Right lobe of liver (tissue), 6 donors: ENCODE measurements around the gene PRCC. TPM values are rescaled to one million over a fixed set of nuclear protein-coding genes. Genes with fewer than 3 reads are reported as not detected.

Experiments used
- ATAC-seq, 4 donors: fragments of 200-7000 bp; cut with Tn5 transposase; one replicate each; pipeline ENCODE4 v1.9.1; 2020; ENCODE audit warnings: mild to moderate bottlenecking in 4 of 4, moderate library complexity in 4 of 4
- DNase-seq, 3 donors: peaks; one replicate each; pipeline ENCODE4 v3.0.0-alpha.2; 2020
- H3K27ac ChIP-seq, 3 donors: fragments of 200-600 bp; one replicate each; pipeline ENCODE4 v1.8.0; 2022
- H3K27me3 ChIP-seq, 2 donors: fragments of 200-600 bp; one replicate each; pipeline ENCODE4 v1.8.0; 2022
- H3K36me3 ChIP-seq, 4 donors: fragments of 200-600 bp; sonication (generic) in 1 of 4; one replicate each; pipeline versions ENCODE4 v1.5.1 to v1.8.0; 2017 to 2022; ENCODE audit warnings: control low read depth in 1 of 4
- H3K4me1 ChIP-seq, 4 donors: fragments of 200-600 bp; sonication (generic) in 1 of 4; one replicate each; pipeline versions ENCODE4 v1.5.1 to v1.8.0; 2017 to 2022; ENCODE audit warnings: control low read depth in 1 of 4
- H3K4me3 ChIP-seq, 3 donors: fragments of 200-600 bp; one replicate each; pipeline ENCODE4 v1.8.0; 2022
- H3K9me3 ChIP-seq, 4 donors: fragments of 200-600 bp; sonication (generic) in 1 of 4; one replicate each; pipeline versions ENCODE4 v1.5.1 to v1.8.0; 2017 to 2022; ENCODE audit warnings: control low read depth in 1 of 4
- CTCF ChIP-seq, 4 donors: fragments of 200-600 bp in 3 of 4; fragments of 450-650 bp in 1 of 4; IDR thresholded peaks; one replicate each; pipeline versions ENCODE4 v1.5.1 to v1.8.0; 2016 to 2022; ENCODE audit warnings: antibody characterized with exemption in 4 of 4, mild to moderate bottlenecking in 2 of 4
- POLR2A ChIP-seq: fragments of 450-650 bp; IDR thresholded peaks from one replicate; pipeline ENCODE4 v1.6.1; 2017; ENCODE audit warnings: antibody characterized with exemption, mild to moderate bottlenecking
- WGBS: methylation state at CpG from one replicate; pipeline ENCODE4 v1.1.6; 2018; ENCODE audit warnings: low coverage, low lambda C conversion rate; ENCODE audit not compliant: insufficient coverage; ENCODE audit errors: missing lambda C conversion rate; 5-methylcytosine and 5-hydroxymethylcytosine counted together
- intact Hi-C, 2 donors: fragments of 100-400 bp; cut with DNase I; formaldehyde crosslinking; loops; one replicate each; pipeline versions ENCODE4 v1.11.2 to v1.14.1; 2022
- total RNA-seq, 6 experiments: library from RNA; depleted of rRNA in 2 of 6; stranded (reverse); fragments of >200 nt in 2 of 6; fragmentation: NEBNext Ultra II Directional in 3 of 6; extraction: Animal tissue kit (Norgen Biotek cat#: 25700) in 3 of 6; gene quantifications; one replicate each; pipeline versions ENCODE4 v1.1.0 to v1.2.4, GENCODE V29; 2016 to 2023
- donor health status: DM: no; HTN: yes; CAD: no.
- donor health status: DM: no; HTN: no; CAD: no.
- donor health status: DM: no; HTN: no; CAD: no.
- donor health status: DM: no; HTN: yes; CAD: no.
- donor health status: DM: no; HTN: yes; CAD: no.

PRCC gene
- total RNA-seq, 6 experiments from 2014 or later = 17.4 to 23.4 (median 19.7) TPM

GRCh38 chr1:156726549-156727226 is 40.6 kb upstream of the PRCC start:
- intact Hi-C loops = no loop called here

GRCh38 chr1:156727492-156727891 is 39.8 kb upstream of the PRCC start:
- H3K27ac ChIP-seq = peak overlapping the region in 2 of 3 donors; percentile 93 to 94
- no peaks in the 10 kb centered on the region for H3K27me3 ChIP-seq
- 28% methylated on average over 7 of the region's 7 CpGs for WGBS
- intact Hi-C loops = no loop called here
- no peaks in the 10 kb centered on the region for H3K9me3 ChIP-seq
- TF ChIP-seq POLR2A (no peak), CTCF (IDR thresholded peaks at IDR 0.05) (no peak)
- peaks cover 0 to 41% (median 13%) of the 10 kb centered on the region in 4 donors for H3K4me1 ChIP-seq
- peak overlapping the region; percentile 79 to 92 (median 86) for H3K4me3 ChIP-seq
- ATAC-seq = no peak
- DNase-seq = no peak
- peaks cover 0 to 21% (median 12%) of the 10 kb centered on the region in 4 donors for H3K36me3 ChIP-seq

More at GRCh38 chr1:156726549-156727226, 40.6 kb upstream of the PRCC start:
- Histone ChIP-seq H3K9me3 (no peaks in the 10 kb centered on the region), H3K36me3 (peaks cover 0 to 22% (median 11%) of the 10 kb centered on the region in 4 donors), H3K4me3 (peak overlapping the region in 2 of 3 donors; percentile 8 to 28), H3K4me1 (peaks cover 0 to 41% (median 13%) of the 10 kb centered on the region in 4 donors), H3K27ac (no peak overlapping the region), H3K27me3 (no peaks in the 10 kb centered on the region)
- peak in 1 of 4 donors; percentile 13 for ATAC-seq
- DNase-seq = no peak
- 42% methylated on average over 11 of the region's 15 CpGs for WGBS
- TF ChIP-seq POLR2A = no peak
- peak; percentile 44 for TF ChIP-seq CTCF (IDR thresholded peaks at IDR 0.05)

- Histone ChIP-seq H3K4me1 (peaks cover 0 to 41% (median 13%) of the 10 kb centered on the region in 4 donors), H3K27me3 (no peaks in the 10 kb centered on the region), H3K4me3 (peak within 1 kb of the TSS; percentile 79 to 92 (median 86)), H3K36me3 (peaks cover 0 to 18% (median 10%) of the 10 kb centered on the region in 4 donors), H3K27ac (peak within 1 kb of the TSS; percentile 93 to 94 (median 94)), H3K9me3 (no peaks in the 10 kb centered on the region)
- peak; percentile 73 to 81 (median 80) for ATAC-seq
- under 1% methylated on average over 11 of the region's 46 CpGs for WGBS
- TF ChIP-seq POLR2A = no peak
- TF ChIP-seq CTCF (IDR thresholded peaks at IDR 0.05) = no peak
- intact Hi-C loops = no loop called here
- peak; percentile 87 to 91 (median 90) for DNase-seq
These were observed 39.3 kb upstream of the PRCC start, which contains the start of gene METTL25B for GRCh38 chr1:156727926-156728598. Gene METTL25B (plus strand): TSS chr1:156728469. CDS start chr1:156729105, 636 bp downstream.

GRCh38 chr1:156728599-156729462 is 38.5 kb upstream of the PRCC start, which contains the start of gene ISG20L2:
Gene ISG20L2 (minus strand): TSS chr1:156728766. CDS start chr1:156727652, 1,114 bp downstream.
- DNase-seq (peak; percentile 97 to 99 (median 97)), ATAC-seq (peak; percentile 90 to 94 (median 92))
- peak within 1 kb of the TSS; percentile 93 to 94 (median 94) for H3K27ac ChIP-seq
- intact Hi-C loops = no loop called here
- H3K36me3 ChIP-seq = peaks cover 0 to 18% (median 7%) of the 10 kb centered on the region in 4 donors
- peaks cover 0 to 41% (median 13%) of the 10 kb centered on the region in 4 donors for H3K4me1 ChIP-seq
- no peaks in the 10 kb centered on the region for H3K27me3 ChIP-seq
- WGBS = 5% methylated on average over 12 of the region's 57 CpGs
- peak within 1 kb of the TSS; percentile 79 to 92 (median 86) for H3K4me3 ChIP-seq
- no peaks in the 10 kb centered on the region for H3K9me3 ChIP-seq
- TF ChIP-seq CTCF (IDR thresholded peaks at IDR 0.05) = no peak
- TF ChIP-seq POLR2A = peak; percentile 22
